HG02571 (cell line): ENCODE measurements around the gene PCAT6.
A peak's percentile ranks its signal among the peaks of the same experiment; 100 is the strongest.

Experiments
- ATAC-seq: cut with Tn5 transposase; IDR thresholded peaks from one replicate; pipeline ENCODE4 v1.9.1; 2021; ENCODE audit warnings: mild to moderate bottlenecking, moderate library complexity; ENCODE audit not compliant: unreplicated experiment

PCAT6 gene

DNA sequence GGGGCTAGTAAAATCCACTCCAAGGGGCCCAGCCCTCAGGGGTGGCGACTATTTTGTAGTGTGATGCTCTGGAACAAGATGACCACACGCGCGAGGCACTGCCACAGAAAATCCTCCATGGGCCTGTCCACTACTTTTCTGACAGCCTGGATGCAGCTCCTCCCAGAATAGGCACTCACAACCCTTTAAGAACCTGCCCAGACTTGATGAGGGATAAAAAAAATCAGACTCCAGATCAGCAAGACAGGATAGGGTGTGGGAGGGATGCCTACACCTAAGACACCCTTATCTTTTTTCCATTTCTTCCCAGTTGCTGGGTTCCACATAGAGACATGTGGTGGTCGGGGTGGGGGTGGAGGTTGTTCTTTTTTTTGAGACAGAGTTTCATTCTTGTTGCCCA, 33.5 kb downstream of the PCAT6 start:
- ATAC-seq = no peak

DNA sequence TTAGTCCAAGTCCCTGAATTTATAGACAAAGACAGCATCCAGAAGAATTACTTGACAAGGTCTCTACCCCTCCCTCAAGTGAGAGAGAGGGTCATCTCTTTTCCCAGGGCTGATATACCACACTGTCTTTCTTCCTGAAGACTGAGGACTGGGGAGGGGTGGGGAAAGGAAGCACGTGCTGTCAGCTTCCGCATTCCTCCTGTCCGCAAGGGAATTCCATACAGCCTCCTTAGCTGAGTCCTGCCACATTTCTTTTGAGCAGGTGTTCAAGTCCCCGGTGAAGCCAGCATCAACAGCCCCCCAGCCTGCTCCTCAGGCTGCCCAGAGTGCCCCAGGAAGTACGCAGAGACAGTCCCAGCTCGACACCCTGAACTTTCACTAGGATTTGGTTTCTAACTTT, 34.2 kb downstream of the PCAT6 start:
- no peak for ATAC-seq

DNA sequence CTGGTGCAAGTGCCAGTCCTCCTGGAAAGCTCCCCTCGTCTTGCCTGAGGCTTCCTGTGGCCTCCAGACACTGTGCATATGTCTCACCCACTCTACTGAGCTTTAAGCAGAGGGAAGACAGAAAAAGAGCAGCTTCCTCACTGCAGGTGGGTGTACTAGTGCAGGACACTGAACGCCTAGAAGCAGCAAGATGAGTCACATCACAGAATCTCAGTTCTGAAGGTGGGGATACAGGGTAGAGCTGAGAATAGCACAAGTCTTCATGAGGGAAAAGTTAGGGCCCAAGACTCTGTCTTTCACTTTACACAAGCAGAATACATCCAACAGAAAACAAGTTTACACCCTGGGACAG, 37.4 kb downstream of the PCAT6 start:
- ATAC-seq = peak; percentile 79

DNA sequence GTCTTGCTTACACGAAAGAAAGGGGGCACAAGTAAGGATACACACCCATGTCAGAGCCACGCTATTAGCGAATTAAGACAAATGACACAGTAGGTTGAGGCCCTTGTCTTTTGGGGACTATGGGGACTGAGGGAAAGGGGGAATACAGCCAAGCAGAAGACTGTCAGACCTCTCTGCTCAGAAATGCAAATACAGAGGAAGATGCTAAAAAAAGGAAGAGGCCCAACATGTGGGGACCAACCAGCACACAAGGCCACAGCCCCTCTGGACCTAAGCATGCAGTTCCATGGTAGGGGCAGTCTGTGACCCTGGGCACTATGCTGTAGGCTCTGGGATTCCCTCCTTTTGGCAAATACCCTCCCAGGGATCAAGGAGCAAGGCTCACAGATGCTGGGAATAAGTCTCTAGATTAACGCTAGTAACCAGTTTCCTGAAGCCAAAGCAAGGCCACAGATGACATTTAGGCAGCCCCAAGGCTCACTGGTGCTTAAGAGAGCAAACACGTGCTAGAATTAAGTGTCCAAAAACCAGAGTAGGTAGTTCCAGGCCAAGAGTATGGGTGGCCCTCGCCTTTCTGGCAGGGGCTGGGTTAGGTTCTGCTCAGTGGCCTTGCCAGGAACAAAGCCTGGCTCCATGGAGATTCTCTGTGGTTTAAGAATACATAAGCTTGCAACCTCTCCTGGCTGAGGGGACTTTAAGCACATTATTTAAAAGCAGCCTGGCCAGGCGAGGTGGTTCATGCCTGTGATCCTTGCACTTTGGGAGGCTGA, 40.0 kb downstream of the PCAT6 start:
- ATAC-seq = no peak

DNA sequence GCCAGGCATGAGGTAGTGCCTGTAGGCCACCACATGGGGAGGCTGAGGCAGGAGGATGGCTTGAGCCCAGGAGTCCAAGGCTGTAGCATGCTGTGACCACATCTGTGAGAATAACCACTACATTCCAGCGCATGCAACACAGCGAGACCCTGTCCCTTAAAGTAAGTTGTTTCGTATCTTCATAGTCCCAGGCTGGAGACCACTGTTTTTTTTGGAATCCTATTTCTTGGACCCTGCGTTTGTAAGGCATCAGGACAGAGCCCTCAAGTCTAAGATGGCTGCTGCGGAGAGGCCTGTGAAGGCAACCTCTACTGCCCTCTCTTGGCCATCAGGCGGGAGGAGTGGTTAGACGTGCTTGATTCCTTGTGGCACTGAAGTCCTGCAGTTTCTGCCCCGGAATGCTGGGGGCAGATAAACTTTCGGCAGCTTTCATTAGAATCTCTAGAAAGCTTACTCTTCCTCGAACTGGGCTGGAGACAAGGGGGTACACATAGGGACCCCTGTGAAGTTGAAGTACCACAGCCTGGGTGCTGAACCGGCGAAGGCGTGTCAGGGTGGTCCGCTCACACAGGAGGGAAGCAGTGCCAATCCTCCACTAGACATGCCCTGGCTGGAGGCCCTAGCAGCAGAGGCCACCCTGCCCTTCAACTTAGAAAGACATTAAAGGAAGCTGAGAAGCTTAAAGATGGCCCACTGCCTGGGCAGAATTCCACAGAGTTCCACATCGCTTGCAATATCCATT, 41.6 kb downstream of the PCAT6 start:
- no peak for ATAC-seq

DNA sequence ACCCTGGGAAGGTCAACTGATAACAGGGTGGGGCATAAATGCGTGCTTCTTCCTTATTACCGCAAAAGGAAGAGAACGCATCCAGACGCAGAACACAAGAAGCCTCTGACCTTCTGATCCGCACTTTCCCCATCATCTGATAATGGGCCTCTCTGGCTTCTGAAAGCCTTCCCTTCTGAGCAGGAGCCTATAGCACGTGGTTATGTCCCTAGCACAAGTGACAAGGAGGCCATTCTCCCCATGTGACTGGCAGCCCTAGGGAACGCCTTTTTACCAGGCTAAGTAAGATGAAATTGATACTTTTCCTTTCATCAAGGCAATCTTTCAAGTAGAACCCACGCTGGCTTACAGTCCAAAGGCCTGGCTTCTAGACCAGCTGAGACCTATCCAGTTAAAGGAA, 44.0 kb downstream of the PCAT6 start:
- no peak for ATAC-seq

DNA sequence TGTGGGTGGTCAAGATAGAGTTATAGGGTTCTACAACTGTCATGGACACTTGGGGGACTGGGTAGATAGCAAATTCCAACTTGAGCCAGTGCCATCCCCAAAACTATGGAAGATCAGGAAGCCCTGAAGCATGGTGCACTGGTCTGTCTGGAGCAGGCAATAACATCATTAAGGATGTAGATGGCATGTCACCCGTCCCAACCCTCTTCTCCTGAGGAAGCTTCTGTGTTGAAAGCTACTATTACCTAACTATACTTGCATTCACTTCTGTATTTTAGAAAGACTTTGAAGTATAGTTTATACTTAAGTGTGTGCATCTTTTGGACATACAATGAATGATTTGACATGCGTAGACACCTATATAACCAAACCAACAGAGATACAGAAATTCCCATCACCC, 45.3 kb downstream of the PCAT6 start:
- ATAC-seq = no peak

DNA sequence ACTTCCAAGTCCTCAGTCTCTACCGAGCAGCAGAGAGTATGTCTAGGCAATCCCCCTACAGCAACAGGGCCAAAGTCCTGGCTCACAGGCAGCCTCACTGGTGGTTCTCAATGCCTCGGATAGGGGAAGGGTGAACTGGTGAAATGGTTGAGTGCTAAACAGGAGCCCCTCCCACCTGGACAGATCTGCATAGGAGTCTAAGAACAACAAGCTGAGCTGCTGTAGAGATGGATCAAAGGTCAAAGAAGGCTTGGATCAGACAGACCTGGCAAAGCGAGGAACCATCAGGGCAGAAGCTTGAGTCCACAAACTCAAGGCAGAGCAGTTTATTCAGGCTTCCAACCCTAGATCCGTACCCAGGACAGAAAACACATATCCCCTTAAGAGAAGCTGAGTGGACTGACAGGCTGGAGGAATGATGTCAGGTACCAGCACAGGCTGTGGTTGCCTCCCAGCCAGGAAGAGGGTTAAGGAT, 46.4 kb downstream of the PCAT6 start:
- no peak for ATAC-seq

DNA sequence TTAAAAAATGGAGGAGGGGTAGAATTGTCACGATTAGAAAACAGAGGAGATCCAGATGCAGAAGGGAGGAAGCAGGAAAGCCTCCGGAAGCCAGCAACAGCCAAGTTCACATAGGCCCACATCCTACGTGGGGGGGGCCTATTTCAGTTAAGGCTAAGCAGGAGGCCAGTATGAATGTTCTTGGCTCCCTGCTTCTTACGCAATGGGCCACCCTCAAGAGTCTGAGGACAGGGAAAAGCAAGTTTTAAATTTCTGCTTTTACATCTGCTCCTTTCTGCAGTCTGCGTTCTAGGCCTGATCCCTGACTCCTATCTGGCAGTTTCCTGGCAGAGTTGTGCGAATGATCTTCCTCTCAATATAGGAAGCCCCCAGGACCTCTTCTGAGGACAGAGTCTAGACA, 47.6 kb downstream of the PCAT6 start:
- ATAC-seq = no peak

DNA sequence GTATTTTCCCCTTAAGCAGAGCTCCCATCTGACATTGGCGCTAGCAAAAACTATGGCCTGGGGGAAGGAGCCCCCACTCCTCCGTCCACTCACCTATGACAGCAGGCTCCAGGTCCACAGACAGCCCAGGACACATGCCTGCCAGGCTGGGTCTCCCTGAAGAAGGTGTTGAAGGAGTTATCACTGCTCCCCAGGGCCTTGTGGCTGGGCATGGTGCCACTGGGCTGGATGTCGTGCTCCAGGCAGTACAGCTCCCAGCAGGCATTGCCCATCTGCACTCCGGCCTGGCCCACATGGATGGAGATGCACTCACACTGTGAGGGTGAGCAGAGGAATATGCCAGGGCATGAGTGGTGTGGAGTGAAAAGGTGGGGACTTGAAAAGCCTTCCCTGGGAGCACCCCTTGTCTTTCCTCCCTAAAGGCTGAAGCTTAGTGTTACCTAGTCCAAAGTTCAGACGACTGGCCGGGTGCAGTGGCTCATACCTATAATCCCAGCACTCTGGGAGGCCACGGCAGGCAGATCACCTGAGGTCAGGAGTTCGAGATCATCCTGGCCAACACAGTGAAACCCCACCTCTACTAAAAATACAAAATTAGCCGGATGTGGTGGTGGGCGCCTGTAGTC, 48.1 kb downstream of the PCAT6 start:
- no peak for ATAC-seq

DNA sequence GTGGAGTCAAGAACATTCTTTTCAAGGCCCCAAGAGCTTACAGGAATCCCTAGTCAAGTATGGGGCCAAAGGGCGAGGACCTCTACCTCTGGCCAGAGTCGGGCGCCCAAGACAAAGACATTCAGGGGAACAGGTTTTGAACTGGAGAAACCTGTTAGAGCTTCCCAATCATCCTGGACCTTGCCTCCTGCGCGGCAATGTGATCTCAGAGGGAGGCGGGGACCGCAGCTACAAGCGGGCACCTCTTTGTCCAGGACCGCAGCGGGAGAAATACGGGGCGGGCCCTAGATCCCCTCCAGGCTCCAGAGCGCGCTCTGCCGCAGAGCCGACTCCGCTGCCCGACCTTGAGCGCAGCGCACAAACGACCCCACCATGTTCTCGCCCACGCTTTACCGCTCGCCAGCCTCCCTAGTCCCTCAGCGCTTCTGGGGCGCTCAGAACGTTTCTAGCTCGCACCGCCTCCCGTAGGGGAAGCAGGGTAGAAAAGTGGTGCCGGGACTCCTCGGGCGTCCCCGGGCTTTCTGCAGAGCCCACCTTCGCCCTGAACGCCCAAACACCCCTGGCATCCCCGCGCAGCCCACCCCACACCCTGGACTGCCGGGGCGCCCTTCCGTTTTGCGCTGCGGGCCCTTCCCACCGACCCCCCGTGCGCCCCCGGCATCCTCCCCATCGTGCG, 50.1 kb downstream of the PCAT6 start:
- ATAC-seq = peak; percentile 45
